ENCODE data around the gene SAP30BP.

The SAP30BP gene

GRCh38 chr17:75701288-75701687, 34.1 kb downstream of the SAP30BP start:
- no peak overlapping the region for H3K27ac ChIP-seq
- TF ChIP-seq, protein P1, sequence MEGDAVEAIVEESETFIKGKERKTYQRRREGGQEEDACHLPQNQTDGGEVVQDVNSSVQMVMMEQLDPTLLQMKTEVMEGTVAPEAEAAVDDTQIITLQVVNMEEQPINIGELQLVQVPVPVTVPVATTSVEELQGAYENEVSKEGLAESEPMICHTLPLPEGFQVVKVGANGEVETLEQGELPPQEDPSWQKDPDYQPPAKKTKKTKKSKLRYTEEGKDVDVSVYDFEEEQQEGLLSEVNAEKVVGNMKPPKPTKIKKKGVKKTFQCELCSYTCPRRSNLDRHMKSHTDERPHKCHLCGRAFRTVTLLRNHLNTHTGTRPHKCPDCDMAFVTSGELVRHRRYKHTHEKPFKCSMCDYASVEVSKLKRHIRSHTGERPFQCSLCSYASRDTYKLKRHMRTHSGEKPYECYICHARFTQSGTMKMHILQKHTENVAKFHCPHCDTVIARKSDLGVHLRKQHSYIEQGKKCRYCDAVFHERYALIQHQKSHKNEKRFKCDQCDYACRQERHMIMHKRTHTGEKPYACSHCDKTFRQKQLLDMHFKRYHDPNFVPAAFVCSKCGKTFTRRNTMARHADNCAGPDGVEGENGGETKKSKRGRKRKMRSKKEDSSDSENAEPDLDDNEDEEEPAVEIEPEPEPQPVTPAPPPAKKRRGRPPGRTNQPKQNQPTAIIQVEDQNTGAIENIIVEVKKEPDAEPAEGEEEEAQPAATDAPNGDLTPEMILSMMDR (IDR thresholded peaks at IDR 0.05) = no peak
- TF ChIP-seq ZFX (IDR thresholded peaks at IDR 0.05; ENCODE audit: borderline replicate concordance) = no peak

- TF ChIP-seq, protein P1 (IDR thresholded peaks at IDR 0.05) = no peak
- TF ChIP-seq ZFX (IDR thresholded peaks at IDR 0.05; ENCODE audit: borderline replicate concordance) = no peak
- H3K27ac ChIP-seq = no peak overlapping the region
Observed at GRCh38 chr17:75703191-75703590, 36.1 kb downstream of the SAP30BP start.

- TF ChIP-seq ZFX (IDR thresholded peaks at IDR 0.05; ENCODE audit: borderline replicate concordance) = no peak
- TF ChIP-seq, protein P1 (IDR thresholded peaks at IDR 0.05) = no peak
Observed at GRCh38 chr17:75703591-75703990, 36.5 kb downstream of the SAP30BP start.

GRCh38 chr17:75704963-75705875, 38.1 kb downstream of the SAP30BP start:
- no peak for TF ChIP-seq ZFX (IDR thresholded peaks at IDR 0.05; ENCODE audit: borderline replicate concordance)
- TF ChIP-seq, protein P1 (IDR thresholded peaks at IDR 0.05) = no peak
- H3K27ac ChIP-seq = no peak overlapping the region

More at GRCh38 chr17:75703591-75703990, 36.5 kb downstream of the SAP30BP start:
- no peak overlapping the region for H3K27ac ChIP-seq

DNA sequence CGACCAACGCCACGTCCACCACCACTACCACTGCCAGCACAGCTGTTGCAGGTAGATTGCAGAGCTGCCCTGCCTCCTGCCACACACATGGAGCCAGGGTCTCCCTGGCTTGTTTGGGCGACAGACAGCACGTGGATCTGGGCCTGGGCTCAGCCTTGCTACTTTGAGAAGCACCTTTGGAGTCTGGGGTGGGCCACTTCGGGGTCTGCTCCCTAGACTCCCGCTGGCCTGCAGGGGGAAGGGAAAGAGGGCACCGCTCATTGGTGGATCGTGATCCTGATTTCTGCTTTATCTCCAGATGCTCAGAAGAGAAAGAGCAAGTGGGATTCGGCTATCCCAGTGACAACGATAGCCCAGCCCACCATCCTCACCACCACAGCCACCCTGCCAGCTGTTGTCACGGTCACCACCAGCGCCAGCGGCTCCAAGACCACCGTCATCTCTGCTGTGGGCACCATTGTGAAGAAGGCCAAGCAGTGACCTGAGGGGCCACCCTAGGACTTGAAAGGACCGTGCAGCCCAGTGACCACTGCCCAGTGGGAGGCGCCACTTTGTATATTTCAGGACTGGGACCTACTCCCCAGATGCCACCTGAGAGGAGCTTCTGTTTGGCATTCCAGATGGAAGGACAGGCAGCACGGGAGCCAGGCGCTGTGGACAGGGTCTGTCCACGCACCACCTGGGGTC, 39.0 kb downstream of the SAP30BP start:
- H3K27ac ChIP-seq = no peak overlapping the region
- TF ChIP-seq, protein P1 (IDR thresholded peaks at IDR 0.05) = no peak
- TF ChIP-seq ZFX (IDR thresholded peaks at IDR 0.05; ENCODE audit: borderline replicate concordance) = no peak

- TF ChIP-seq, protein P1 (IDR thresholded peaks at IDR 0.05) = no peak
- TF ChIP-seq ZFX (IDR thresholded peaks at IDR 0.05; ENCODE audit: borderline replicate concordance) = no peak
- no peak overlapping the region for H3K27ac ChIP-seq
Observed at GRCh38 chr17:75707079-75707571, 40.0 kb downstream of the SAP30BP start.

Measured in 22Rv1 (cell line).